ENCODE results near the gene PROK2.

DNA sequence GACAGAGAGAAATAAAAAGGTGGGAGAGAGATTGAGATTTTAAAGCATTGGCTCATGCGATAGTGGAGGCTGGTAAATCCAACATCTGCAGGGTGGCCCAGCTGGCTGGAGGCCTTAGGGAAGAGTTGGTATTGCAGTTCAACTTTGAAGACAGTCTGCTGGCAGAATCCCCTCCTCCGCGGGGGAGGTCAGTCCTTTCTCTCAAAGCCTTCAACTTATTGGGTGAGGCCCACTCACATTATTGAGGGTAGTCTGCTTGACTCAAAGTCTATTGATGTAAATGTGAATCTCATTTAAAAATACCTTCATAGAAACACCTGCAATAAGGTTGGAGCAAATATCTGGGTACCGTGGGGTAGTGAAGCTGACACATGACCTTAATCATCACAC, 31.8 kb upstream of the PROK2 start:
- TF ChIP-seq, protein P1, sequence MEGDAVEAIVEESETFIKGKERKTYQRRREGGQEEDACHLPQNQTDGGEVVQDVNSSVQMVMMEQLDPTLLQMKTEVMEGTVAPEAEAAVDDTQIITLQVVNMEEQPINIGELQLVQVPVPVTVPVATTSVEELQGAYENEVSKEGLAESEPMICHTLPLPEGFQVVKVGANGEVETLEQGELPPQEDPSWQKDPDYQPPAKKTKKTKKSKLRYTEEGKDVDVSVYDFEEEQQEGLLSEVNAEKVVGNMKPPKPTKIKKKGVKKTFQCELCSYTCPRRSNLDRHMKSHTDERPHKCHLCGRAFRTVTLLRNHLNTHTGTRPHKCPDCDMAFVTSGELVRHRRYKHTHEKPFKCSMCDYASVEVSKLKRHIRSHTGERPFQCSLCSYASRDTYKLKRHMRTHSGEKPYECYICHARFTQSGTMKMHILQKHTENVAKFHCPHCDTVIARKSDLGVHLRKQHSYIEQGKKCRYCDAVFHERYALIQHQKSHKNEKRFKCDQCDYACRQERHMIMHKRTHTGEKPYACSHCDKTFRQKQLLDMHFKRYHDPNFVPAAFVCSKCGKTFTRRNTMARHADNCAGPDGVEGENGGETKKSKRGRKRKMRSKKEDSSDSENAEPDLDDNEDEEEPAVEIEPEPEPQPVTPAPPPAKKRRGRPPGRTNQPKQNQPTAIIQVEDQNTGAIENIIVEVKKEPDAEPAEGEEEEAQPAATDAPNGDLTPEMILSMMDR (IDR thresholded peaks at IDR 0.05), result no peak
- TF ChIP-seq ZFX (IDR thresholded peaks at IDR 0.05; ENCODE audit: borderline replicate concordance), result no peak
